Measurements from ENCODE around the gene AK1.

DNA sequence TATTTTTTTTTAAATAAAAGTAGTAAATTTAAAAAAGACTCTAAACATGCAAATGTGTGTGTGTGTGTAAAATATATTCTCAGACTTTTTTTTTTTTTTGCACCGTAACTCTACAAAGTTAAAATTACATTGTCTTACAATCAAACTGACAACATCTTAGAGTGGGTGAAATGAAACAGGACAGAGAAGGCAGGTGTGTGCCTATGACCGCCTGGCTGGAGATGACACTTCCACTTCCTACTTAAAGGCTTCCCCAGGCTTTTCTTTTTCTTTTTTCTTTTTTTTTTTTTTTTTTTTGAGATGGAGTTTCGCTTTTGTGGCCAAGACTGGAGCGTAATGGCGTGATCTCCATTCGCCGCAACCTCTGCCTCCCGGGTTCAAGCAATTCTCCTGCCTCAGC is 2.7 kb upstream of the AK1 start:
- TF ChIP-seq, protein P1, sequence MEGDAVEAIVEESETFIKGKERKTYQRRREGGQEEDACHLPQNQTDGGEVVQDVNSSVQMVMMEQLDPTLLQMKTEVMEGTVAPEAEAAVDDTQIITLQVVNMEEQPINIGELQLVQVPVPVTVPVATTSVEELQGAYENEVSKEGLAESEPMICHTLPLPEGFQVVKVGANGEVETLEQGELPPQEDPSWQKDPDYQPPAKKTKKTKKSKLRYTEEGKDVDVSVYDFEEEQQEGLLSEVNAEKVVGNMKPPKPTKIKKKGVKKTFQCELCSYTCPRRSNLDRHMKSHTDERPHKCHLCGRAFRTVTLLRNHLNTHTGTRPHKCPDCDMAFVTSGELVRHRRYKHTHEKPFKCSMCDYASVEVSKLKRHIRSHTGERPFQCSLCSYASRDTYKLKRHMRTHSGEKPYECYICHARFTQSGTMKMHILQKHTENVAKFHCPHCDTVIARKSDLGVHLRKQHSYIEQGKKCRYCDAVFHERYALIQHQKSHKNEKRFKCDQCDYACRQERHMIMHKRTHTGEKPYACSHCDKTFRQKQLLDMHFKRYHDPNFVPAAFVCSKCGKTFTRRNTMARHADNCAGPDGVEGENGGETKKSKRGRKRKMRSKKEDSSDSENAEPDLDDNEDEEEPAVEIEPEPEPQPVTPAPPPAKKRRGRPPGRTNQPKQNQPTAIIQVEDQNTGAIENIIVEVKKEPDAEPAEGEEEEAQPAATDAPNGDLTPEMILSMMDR (IDR thresholded peaks at IDR 0.05) = no peak
- TF ChIP-seq POLR2A (IDR thresholded peaks at IDR 0.05) (no peak), POLR2AphosphoS5 (IDR thresholded peaks at IDR 0.05) (no peak), EP300 (IDR thresholded peaks at IDR 0.05; ENCODE audit: low read depth) (no peak)
